Parathyroid adenoma (tissue), 2 donors: ENCODE measurements around the gene B3GAT2.

Experiments used
- H2AFZ ChIP-seq: fragments of 300-600 bp; sonication (generic); one replicate; pipeline ENCODE4 v1.7.0; 2017; ENCODE audit warnings: antibody characterized with exemption, mild to moderate bottlenecking
- H3K27ac ChIP-seq: fragments of 300-600 bp; sonication (generic); one replicate; pipeline ENCODE4 v1.7.0; 2017
- H3K27me3 ChIP-seq: fragments of 300-600 bp; sonication (generic); one replicate; pipeline ENCODE4 v1.7.0; 2017; ENCODE audit warnings: low read length; ENCODE audit not compliant: control insufficient read depth, insufficient read depth
- H3K36me3 ChIP-seq: fragments of 300-600 bp; sonication (generic); one replicate; pipeline ENCODE4 v1.7.0; 2017; ENCODE audit warnings: low read length; ENCODE audit not compliant: control insufficient read depth, insufficient read depth
- H3K4me1 ChIP-seq: fragments of 300-600 bp; sonication (generic); one replicate; pipeline ENCODE4 v1.7.0; 2017; ENCODE audit warnings: control low read depth
- H3K4me2 ChIP-seq: fragments of 300-600 bp; sonication (generic); one replicate; pipeline ENCODE4 v1.7.0; 2017; ENCODE audit warnings: low read length
- H3K4me3 ChIP-seq: fragments of 300-600 bp; sonication (generic); one replicate; pipeline ENCODE4 v1.7.0; 2017; ENCODE audit warnings: low read depth, low read length
- H3K79me2 ChIP-seq: fragments of 300-600 bp; sonication (generic); one replicate; pipeline ENCODE4 v1.7.0; 2017; ENCODE audit warnings: control low read depth
- H3K9ac ChIP-seq: fragments of 300-600 bp; sonication (generic); one replicate; pipeline ENCODE4 v1.7.0; 2017; ENCODE audit warnings: mild to moderate bottlenecking
- H3K9me3 ChIP-seq: fragments of 300-600 bp; sonication (generic); one replicate; pipeline ENCODE4 v1.7.0; 2017; ENCODE audit warnings: low read length; ENCODE audit not compliant: control insufficient read depth
- TF ChIP-seq, protein P1 (sequence below): fragments of 300-600 bp; sonication (generic); IDR thresholded peaks from one replicate; pipeline ENCODE4 v1.7.0; 2017; ENCODE audit warnings: antibody characterized with exemption, mild to moderate bottlenecking
- donor health status: primary hyperparathyroidism.

The B3GAT2 gene

DNA sequence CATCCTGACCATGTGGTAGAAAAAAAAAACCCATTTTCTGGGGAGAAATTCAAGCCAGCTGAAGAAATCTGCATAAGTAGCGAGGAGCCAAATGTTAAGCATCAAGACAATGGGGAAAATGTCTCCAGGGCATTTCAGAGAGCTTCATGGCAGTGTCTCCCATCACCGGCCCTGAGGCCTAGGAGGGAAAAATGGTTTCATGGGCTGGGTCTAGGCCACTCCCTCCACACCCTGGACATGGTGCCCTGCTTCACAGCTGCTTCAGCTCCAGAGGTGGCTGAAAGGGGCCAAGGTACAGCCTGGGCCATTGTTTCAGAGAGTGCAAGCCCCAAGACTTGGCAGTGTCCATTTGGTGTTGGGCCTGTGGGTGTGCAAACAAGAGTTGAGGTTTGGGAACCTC lies 34.4 kb upstream of the B3GAT2 start:
- Histone ChIP-seq H3K36me3 (peaks cover 2% of the 10 kb centered on the region), H3K27ac (no peak overlapping the region), H3K9me3 (no peaks in the 10 kb centered on the region)

DNA sequence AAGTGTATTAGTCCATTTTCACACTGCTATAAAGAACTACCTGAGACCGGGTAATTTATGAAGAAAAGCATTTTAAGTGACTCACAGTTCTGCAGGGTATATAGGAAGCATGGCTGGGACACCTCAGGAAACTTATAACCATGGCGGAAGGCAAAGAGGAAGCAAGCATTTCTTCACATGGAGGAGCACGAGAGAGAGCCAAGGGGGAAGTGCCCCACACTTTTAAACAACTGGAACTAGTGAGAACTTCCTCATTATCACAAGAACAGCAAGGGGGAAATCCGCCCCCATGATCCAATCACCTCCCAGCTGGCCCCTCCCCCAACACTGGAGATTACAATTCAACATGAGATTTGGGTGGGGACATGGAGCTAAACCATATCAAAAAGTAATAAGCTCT lies 28.3 kb upstream of the B3GAT2 start:
- H3K9me3 ChIP-seq, result no peaks in the 10 kb centered on the region
- no peak overlapping the region for H3K4me3 ChIP-seq
- no peak overlapping the region for H2AFZ ChIP-seq
- no peaks in the 10 kb centered on the region for H3K27me3 ChIP-seq
- TF ChIP-seq, protein P1, sequence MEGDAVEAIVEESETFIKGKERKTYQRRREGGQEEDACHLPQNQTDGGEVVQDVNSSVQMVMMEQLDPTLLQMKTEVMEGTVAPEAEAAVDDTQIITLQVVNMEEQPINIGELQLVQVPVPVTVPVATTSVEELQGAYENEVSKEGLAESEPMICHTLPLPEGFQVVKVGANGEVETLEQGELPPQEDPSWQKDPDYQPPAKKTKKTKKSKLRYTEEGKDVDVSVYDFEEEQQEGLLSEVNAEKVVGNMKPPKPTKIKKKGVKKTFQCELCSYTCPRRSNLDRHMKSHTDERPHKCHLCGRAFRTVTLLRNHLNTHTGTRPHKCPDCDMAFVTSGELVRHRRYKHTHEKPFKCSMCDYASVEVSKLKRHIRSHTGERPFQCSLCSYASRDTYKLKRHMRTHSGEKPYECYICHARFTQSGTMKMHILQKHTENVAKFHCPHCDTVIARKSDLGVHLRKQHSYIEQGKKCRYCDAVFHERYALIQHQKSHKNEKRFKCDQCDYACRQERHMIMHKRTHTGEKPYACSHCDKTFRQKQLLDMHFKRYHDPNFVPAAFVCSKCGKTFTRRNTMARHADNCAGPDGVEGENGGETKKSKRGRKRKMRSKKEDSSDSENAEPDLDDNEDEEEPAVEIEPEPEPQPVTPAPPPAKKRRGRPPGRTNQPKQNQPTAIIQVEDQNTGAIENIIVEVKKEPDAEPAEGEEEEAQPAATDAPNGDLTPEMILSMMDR, result no peak
- H3K9ac ChIP-seq, result no peak overlapping the region
- H3K79me2 ChIP-seq, result no peaks in the 10 kb centered on the region
- H3K36me3 ChIP-seq, result no peaks in the 10 kb centered on the region
- H3K4me1 ChIP-seq, result no peaks in the 10 kb centered on the region
- H3K4me2 ChIP-seq, result no peak overlapping the region
- H3K27ac ChIP-seq, result no peak overlapping the region

More for the DNA sequence above, 34.4 kb upstream of the B3GAT2 start:
- H3K4me1 ChIP-seq, result no peaks in the 10 kb centered on the region
- no peak overlapping the region for H3K4me2 ChIP-seq
- no peak overlapping the region for H2AFZ ChIP-seq
- no peaks in the 10 kb centered on the region for H3K27me3 ChIP-seq
- H3K4me3 ChIP-seq, result no peak overlapping the region
- TF ChIP-seq, protein P1, result no peak
- no peak overlapping the region for H3K9ac ChIP-seq
- no peaks in the 10 kb centered on the region for H3K79me2 ChIP-seq

DNA sequence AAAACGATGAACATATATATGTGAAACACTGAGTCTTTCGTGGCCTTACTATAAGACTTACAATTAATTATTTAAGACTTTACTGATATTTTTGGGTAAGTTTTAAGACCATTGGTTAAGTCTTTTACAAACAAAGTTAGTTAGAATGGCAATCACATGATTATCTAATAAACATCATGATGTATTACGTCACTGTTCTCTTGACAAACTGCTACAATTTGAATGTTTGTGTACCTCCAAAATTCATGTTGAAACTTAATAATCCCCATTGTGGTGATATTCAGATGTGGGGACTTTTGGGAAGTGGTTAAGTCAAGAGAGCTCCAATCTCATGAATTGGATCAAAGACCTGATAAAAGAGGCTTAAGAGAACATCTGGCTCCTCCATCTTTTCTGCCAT lies 25.9 kb upstream of the B3GAT2 start:
- Histone ChIP-seq H3K9ac (no peak overlapping the region), H3K4me2 (no peak overlapping the region), H3K4me1 (no peaks in the 10 kb centered on the region), H3K9me3 (no peaks in the 10 kb centered on the region), H3K27ac (no peak overlapping the region), H3K36me3 (no peaks in the 10 kb centered on the region), H2AFZ (no peak overlapping the region), H3K27me3 (no peaks in the 10 kb centered on the region), H3K4me3 (no peak overlapping the region), H3K79me2 (no peaks in the 10 kb centered on the region)
- TF ChIP-seq, protein P1, result no peak

DNA sequence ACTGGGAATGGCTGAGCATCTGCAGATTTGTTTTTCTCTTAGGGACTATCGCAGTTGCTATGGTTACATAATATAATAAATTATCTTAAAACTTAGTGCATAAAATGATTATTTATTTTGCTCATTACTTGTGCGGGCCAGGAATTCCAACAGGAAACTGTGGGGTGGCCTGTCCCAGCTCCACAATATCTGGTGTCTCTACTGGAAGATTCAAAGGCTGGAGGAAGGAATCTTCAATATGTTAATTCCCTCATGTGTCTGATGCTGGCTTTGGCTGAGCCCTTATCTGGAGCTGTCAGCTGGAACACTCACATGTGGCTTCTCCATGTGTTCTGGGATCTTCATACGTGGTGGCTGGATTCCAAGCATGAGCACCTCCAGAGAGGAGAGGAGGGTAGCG lies 23.9 kb upstream of the B3GAT2 start:
- Histone ChIP-seq H3K4me1 (no peaks in the 10 kb centered on the region), H3K27ac (no peak overlapping the region), H3K9ac (no peak overlapping the region), H2AFZ (no peak overlapping the region), H3K36me3 (no peaks in the 10 kb centered on the region), H3K27me3 (no peaks in the 10 kb centered on the region), H3K4me3 (no peak overlapping the region), H3K4me2 (no peak overlapping the region), H3K79me2 (no peaks in the 10 kb centered on the region), H3K9me3 (no peaks in the 10 kb centered on the region)
- TF ChIP-seq, protein P1, result no peak

DNA sequence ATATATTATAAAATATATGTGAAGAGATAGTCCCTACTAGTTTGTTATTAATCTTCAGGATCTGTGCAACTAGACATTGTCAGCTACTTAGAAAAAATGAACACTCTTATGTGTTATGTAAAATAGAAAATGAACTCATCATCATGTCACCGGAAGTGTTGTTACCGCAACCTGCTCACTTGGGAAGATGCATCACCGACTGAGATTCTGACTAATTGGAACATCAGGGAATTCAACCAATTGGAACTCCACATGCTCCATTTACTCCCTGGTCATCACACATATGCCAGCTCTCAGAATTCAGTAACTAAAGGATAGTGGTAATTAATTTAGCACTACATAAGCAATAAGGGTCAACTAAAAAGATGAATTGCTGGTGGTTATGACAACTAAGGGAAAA lies 16.7 kb upstream of the B3GAT2 start:
- H3K4me1 ChIP-seq, result no peaks in the 10 kb centered on the region
- no peak overlapping the region for H3K9ac ChIP-seq
- H3K36me3 ChIP-seq, result no peaks in the 10 kb centered on the region
- no peaks in the 10 kb centered on the region for H3K79me2 ChIP-seq
- H3K27ac ChIP-seq, result no peak overlapping the region
- H2AFZ ChIP-seq, result no peak overlapping the region
- H3K27me3 ChIP-seq, result no peaks in the 10 kb centered on the region
- H3K4me3 ChIP-seq, result no peak overlapping the region
- no peak overlapping the region for H3K4me2 ChIP-seq
- TF ChIP-seq, protein P1, result no peak
- H3K9me3 ChIP-seq, result peaks cover 5% of the 10 kb centered on the region
